HEK293 (cell line): Measurements from ENCODE around the gene SMCO4.

ENCODE experiments used
- CTCF ChIA-PET: fragments of 350-600 bp; formaldehyde crosslinking; extraction: SDS; loops from one replicate; lab custom pipeline; 2021; ENCODE audit warnings: antibody characterized with exemption; lab: Yijun Ruan, JAX
- POLR2A ChIA-PET: fragments of 300-600 bp; formaldehyde crosslinking; extraction: SDS; loops from one replicate; lab custom pipeline; 2020; ENCODE audit warnings: antibody characterized with exemption, inconsistent platforms; lab: Yijun Ruan, JAX
- H3K27ac ChIP-seq: fragments of 200-500 bp; sonication (Bioruptor generic); 2 replicates; pipeline ENCODE4 v1.5.1; 2014; ENCODE audit warnings: low read depth, low read length, control low read depth, inconsistent platforms; ENCODE audit errors: extremely low read depth
- H3K36me3 ChIP-seq, 2 experiments: fragments of 200-500 bp in 1 of 2; sonication (Bioruptor generic) in 1 of 2; 1 replicate in 1 of 2; 2 replicates in 1 of 2; pipeline ENCODE4 v1.5.1; 2014 to 2017; ENCODE audit warnings: inconsistent platforms in 2 of 2, low read length in 2 of 2; ENCODE audit not compliant: control insufficient read depth in 2 of 2, insufficient read depth in 1 of 2
- H3K4me1 ChIP-seq: fragments of 200-500 bp; sonication (Bioruptor generic); 2 replicates; pipeline ENCODE4 v1.5.1; 2014; ENCODE audit warnings: mild to moderate bottlenecking, low read length, inconsistent platforms; ENCODE audit not compliant: control insufficient read depth, insufficient read depth
- H3K4me3 ChIP-seq: 2 replicates; pipeline ENCODE4 v1.5.1; 2011; ENCODE audit warnings: low read depth, mild to moderate bottlenecking, control low read depth, low read length, moderate library complexity
- H3K9me3 ChIP-seq: fragments of 200-500 bp; sonication (Bioruptor generic); 2 replicates; pipeline ENCODE4 v1.5.1; 2014; ENCODE audit warnings: low read depth, low read length, inconsistent platforms; ENCODE audit not compliant: control insufficient read depth, insufficient read depth
- GLIS1 ChIP-seq: fragments of 450-650 bp; formaldehyde crosslinking; IDR thresholded peaks from 2 replicates; pipeline ENCODE4 v1.5.1; 2016; ENCODE audit warnings: missing biosample characterization, missing genetic modification characterization
- GLIS2 ChIP-seq: fragments of 450-650 bp; formaldehyde crosslinking; IDR thresholded peaks from 2 replicates; pipeline ENCODE4 v1.5.1; 2016; ENCODE audit warnings: missing biosample characterization, missing genetic modification characterization
- PRDM10 ChIP-seq: fragments of 450-650 bp; formaldehyde crosslinking; IDR thresholded peaks from 2 replicates; pipeline ENCODE4 v1.5.1; 2016; ENCODE audit warnings: missing biosample characterization, missing genetic modification characterization
- PRDM6 ChIP-seq: fragments of 450-650 bp; formaldehyde crosslinking; IDR thresholded peaks from 2 replicates; pipeline ENCODE4 v1.5.1; 2017; ENCODE audit warnings: missing biosample characterization, missing genetic modification characterization
- REPIN1 ChIP-seq: fragments of 450-650 bp; formaldehyde crosslinking; IDR thresholded peaks from 2 replicates; pipeline ENCODE4 v1.5.1; 2017; ENCODE audit warnings: missing biosample characterization, missing genetic modification characterization, low read depth
- SP7 ChIP-seq: fragments of 450-650 bp; formaldehyde crosslinking; IDR thresholded peaks from 2 replicates; pipeline ENCODE4 v1.5.1; 2016; ENCODE audit warnings: missing biosample characterization, missing genetic modification characterization
- TSHZ1 ChIP-seq: fragments of 450-650 bp; formaldehyde crosslinking; IDR thresholded peaks from 2 replicates; pipeline ENCODE4 v1.5.1; 2016; ENCODE audit warnings: missing biosample characterization, missing genetic modification characterization, borderline replicate concordance
- ZBTB17 ChIP-seq: fragments of 450-650 bp; formaldehyde crosslinking; IDR thresholded peaks from 2 replicates; pipeline ENCODE4 v1.5.1; 2016; ENCODE audit warnings: missing biosample characterization, missing genetic modification characterization
- ZFHX2 ChIP-seq: fragments of 450-650 bp; formaldehyde crosslinking; conservative IDR thresholded peaks from 2 replicates; pipeline ENCODE4 v1.5.1; 2016; ENCODE audit warnings: missing biosample characterization, missing genetic modification characterization
- ZFP69B ChIP-seq: fragments of 450-650 bp; formaldehyde crosslinking; IDR thresholded peaks from 2 replicates; pipeline ENCODE4 v1.5.1; 2016; ENCODE audit warnings: missing biosample characterization, missing genetic modification characterization
- ZNF133 ChIP-seq: fragments of 450-650 bp; formaldehyde crosslinking; IDR thresholded peaks from 2 replicates; pipeline ENCODE4 v1.5.1; 2016; ENCODE audit warnings: missing biosample characterization, missing genetic modification characterization
- ZNF157 ChIP-seq: fragments of 450-650 bp; formaldehyde crosslinking; IDR thresholded peaks from 2 replicates; pipeline ENCODE4 v1.5.1; 2016; ENCODE audit warnings: missing biosample characterization, missing genetic modification characterization
- ZNF19 ChIP-seq: fragments of 450-650 bp; formaldehyde crosslinking; IDR thresholded peaks from 2 replicates; pipeline ENCODE4; 2016; ENCODE audit warnings: missing biosample characterization, missing genetic modification characterization, low read depth
- ZNF24 ChIP-seq: fragments of 450-650 bp; formaldehyde crosslinking; IDR thresholded peaks from 2 replicates; pipeline ENCODE4 v1.5.1; 2016; ENCODE audit warnings: missing biosample characterization, missing genetic modification characterization
- ZNF311 ChIP-seq: fragments of 450-650 bp; formaldehyde crosslinking; IDR thresholded peaks from 2 replicates; pipeline ENCODE4 v1.5.1; 2017; ENCODE audit warnings: missing biosample characterization, missing genetic modification characterization, borderline replicate concordance
- ZNF366 ChIP-seq: fragments of 450-650 bp; formaldehyde crosslinking; conservative IDR thresholded peaks from 2 replicates; pipeline ENCODE4 v1.5.1; 2016; ENCODE audit warnings: missing biosample characterization, missing genetic modification characterization
- ZNF416 ChIP-seq: fragments of 450-650 bp; formaldehyde crosslinking; IDR thresholded peaks from 2 replicates; pipeline ENCODE4 v1.5.1; 2016; ENCODE audit warnings: missing biosample characterization, missing genetic modification characterization
- ZNF529 ChIP-seq: fragments of 450-650 bp; formaldehyde crosslinking; IDR thresholded peaks from 2 replicates; pipeline ENCODE4 v1.5.1; 2017; ENCODE audit warnings: missing genetic modification characterization, missing biosample characterization; ENCODE audit not compliant: insufficient replicate concordance
- ZNF549 ChIP-seq: fragments of 450-650 bp; IDR thresholded peaks from 2 replicates; pipeline ENCODE4 v1.5.1; 2018; ENCODE audit warnings: missing biosample characterization, missing genetic modification characterization, mild to moderate bottlenecking, inconsistent platforms, moderate library complexity
- ZNF624 ChIP-seq: fragments of 450-650 bp; formaldehyde crosslinking; IDR thresholded peaks from 2 replicates; pipeline ENCODE4 v1.5.1; 2017; ENCODE audit warnings: missing biosample characterization, missing genetic modification characterization
- ZNF76 ChIP-seq: fragments of 450-650 bp; formaldehyde crosslinking; IDR thresholded peaks from 2 replicates; pipeline ENCODE4; 2016; ENCODE audit warnings: low read depth, missing biosample characterization, missing genetic modification characterization, borderline replicate concordance
- ZNF843 ChIP-seq: fragments of 450-650 bp; formaldehyde crosslinking; IDR thresholded peaks from 2 replicates; pipeline ENCODE4 v1.5.1; 2016; ENCODE audit warnings: missing biosample characterization, missing genetic modification characterization
- ZSCAN23 ChIP-seq: fragments of 450-650 bp; formaldehyde crosslinking; IDR thresholded peaks from 2 replicates; pipeline ENCODE4 v1.5.1; 2016; ENCODE audit warnings: missing biosample characterization, missing genetic modification characterization

The SMCO4 gene

GRCh38 chr11:93524858-93525257 lies 18.3 kb downstream of the SMCO4 start:
- CTCF ChIA-PET: no interaction called here
- no peak overlapping the region for H3K27ac ChIP-seq
- no peaks in the 10 kb centered on the region for H3K36me3 ChIP-seq
- TF ChIP-seq ZNF549 (tag by site-specific recombination) (no peak), ZFHX2 (tag by site-specific recombination) (0 out of 2 replicates have a peak, but pooled peaks have one; percentile 25), GLIS1 (tag by site-specific recombination) (peak; percentile 25; the same call in 1 of the 2 replicates), GLIS2 (no peak), ZBTB17 (tag by site-specific recombination) (no peak)
- POLR2A ChIA-PET: interaction anchor here (1.0 kb wide), 1 partner anchor 28 kb away, joined by 3 read pairs; no protein-coding TSS in a partner anchor
- no peak overlapping the region for H3K4me3 ChIP-seq
- no peaks in the 10 kb centered on the region for H3K9me3 ChIP-seq
- no peaks in the 10 kb centered on the region for H3K4me1 ChIP-seq

DNA sequence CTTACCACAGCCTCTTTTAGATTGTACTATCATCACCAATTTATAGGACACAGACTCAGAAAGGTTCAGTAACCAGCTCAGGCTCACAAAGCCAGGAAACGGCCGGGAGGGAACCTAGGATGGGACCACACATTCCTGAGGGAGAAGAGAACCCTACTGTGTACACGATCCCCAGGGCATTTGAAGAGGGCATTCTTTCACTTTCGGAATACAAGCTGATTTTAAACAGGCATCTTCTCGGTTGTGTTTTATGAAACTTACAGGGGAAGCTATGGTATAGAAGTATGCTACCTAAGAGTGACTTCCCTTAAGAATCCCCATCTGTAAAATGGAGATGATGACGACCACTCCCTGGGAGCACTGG lies 19.0 kb downstream of the SMCO4 start:
- POLR2A ChIA-PET: no interaction called here
- CTCF ChIA-PET: no interaction called here
- H3K4me1 ChIP-seq: no peaks in the 10 kb centered on the region
- TF ChIP-seq ZNF416 (no peak), ZNF311 (tag by site-specific recombination) (no peak)
- no peak overlapping the region for H3K4me3 ChIP-seq
- H3K36me3 ChIP-seq: no peaks in the 10 kb centered on the region
- H3K9me3 ChIP-seq: no peaks in the 10 kb centered on the region
- no peak overlapping the region for H3K27ac ChIP-seq

DNA sequence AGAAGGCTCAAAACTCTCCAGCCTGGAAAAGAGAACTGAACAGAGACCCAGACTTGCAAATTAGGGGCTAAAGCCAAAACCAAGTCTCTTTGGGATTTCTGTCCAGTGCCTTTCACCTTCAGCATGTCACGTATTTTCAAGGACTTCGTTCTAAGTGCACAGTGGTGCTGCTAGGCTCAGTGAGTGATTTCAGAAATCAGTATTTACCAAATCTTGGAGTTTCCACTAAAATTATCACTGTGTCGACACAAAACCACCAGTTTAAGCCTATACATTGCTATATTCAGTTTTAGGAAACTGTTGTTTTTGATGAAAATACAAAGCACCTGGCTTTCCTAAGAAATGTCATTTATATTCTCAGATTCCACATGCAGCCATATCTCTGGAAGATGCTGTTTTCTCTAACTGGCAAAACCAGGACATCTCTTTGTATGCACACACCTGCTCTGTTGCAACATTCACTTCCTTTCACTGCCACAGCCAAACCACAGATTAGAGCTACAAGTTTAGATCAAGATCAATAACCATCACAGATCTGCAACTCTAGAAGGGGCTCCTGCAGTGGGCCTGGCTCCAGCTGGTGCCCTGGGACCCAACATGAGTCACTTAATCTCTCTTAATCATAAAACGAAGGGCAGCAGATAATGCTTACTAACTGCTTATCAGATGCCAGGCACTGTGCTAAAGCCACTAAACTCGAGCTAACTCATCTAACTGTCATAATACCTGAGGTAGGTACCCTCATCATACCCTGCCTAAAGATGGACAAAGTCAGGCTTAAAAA lies 22.3 kb downstream of the SMCO4 start:
- TF ChIP-seq ZNF76 (tag by site-specific recombination) (no peak), ZNF157 (no peak), ZFP69B (tag by site-specific recombination) (no peak), ZNF366 (no peak), ZSCAN23 (no peak), ZNF19 (tag by site-specific recombination) (no peak), ZNF843 (tag by site-specific recombination) (no peak), TSHZ1 (tag by site-specific recombination) (no peak), PRDM6 (no peak), ZNF133 (no peak), ZNF529 (tag by site-specific recombination) (no peak), ZNF624 (no peak), ZNF549 (tag by site-specific recombination) (no peak), SP7 (tag by site-specific recombination) (no peak), REPIN1 (tag by site-specific recombination) (no peak), PRDM10 (no peak), ZNF24 (tag by site-specific recombination) (no peak)
- H3K4me1 ChIP-seq: no peaks in the 10 kb centered on the region
- CTCF ChIA-PET: interaction anchor here (0.6 kb wide), 1 partner anchor 94 kb away, joined by 5 read pairs; no protein-coding TSS in a partner anchor

More for the DNA sequence above, 22.3 kb downstream of the SMCO4 start:
- no peak overlapping the region for H3K27ac ChIP-seq
- POLR2A ChIA-PET: no interaction called here
- no peak overlapping the region for H3K4me3 ChIP-seq
- H3K9me3 ChIP-seq: no peaks in the 10 kb centered on the region
- H3K36me3 ChIP-seq: no peaks in the 10 kb centered on the region
